ENCODE results near the gene PCIF1.

PCIF1 gene

GRCh38 chr20:45919542-45920399, 14.7 kb upstream of the PCIF1 start:
- H3K4me3 ChIP-seq (ENCODE audit: low read length), result no peak overlapping the region
- DNase-seq (ENCODE audit: low read depth), result no peak
- TF ChIP-seq, protein P1, sequence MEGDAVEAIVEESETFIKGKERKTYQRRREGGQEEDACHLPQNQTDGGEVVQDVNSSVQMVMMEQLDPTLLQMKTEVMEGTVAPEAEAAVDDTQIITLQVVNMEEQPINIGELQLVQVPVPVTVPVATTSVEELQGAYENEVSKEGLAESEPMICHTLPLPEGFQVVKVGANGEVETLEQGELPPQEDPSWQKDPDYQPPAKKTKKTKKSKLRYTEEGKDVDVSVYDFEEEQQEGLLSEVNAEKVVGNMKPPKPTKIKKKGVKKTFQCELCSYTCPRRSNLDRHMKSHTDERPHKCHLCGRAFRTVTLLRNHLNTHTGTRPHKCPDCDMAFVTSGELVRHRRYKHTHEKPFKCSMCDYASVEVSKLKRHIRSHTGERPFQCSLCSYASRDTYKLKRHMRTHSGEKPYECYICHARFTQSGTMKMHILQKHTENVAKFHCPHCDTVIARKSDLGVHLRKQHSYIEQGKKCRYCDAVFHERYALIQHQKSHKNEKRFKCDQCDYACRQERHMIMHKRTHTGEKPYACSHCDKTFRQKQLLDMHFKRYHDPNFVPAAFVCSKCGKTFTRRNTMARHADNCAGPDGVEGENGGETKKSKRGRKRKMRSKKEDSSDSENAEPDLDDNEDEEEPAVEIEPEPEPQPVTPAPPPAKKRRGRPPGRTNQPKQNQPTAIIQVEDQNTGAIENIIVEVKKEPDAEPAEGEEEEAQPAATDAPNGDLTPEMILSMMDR (conservative IDR thresholded peaks at IDR 0.05; ENCODE audit: low read depth, low read length), result no peak

DNA sequence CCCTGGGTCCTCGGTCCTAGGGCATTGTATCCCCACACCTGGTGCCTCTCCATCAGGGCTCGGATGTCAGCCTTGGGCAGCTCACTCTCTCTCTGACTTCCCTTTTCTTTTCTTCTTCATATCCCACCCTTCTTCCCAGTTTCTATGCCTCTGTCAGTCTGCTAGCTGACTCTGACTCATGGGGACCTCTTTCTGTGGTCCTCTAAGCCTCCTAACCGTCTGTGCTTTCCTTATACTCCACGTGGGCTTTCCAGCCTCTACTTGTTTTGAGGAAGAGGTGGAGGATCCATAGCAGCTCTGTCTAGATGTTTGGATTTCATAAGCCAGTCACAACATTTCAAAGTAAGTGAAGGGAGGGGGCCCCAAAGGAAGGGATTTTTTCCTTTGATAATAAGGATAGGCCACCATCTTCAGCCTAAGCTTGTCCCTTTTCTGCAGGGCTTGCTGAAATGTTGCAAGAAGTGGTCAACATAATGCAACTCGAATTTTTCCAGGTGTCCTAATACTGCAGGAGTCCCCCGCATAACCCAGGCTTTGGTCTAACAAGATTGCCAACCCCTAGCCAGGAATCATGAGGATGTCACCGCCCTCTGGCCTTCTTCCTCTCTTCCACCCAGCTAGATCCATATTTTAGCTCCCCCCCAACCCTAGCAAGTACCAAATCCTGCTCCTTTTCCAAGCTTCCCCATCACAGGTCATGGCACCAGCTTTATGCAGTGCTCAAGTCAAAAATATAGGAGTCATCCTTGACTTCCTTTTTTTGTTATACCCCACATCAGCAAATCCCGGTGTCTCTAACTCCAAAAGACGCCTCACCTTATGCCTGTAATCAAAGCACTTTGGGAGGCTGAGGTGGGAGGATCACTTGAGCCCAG, 13.8 kb upstream of the PCIF1 start:
- H3K4me3 ChIP-seq (ENCODE audit: low read length), result no peak overlapping the region
- no peak for DNase-seq (ENCODE audit: low read depth)
- TF ChIP-seq, protein P1 (conservative IDR thresholded peaks at IDR 0.05; ENCODE audit: low read depth, low read length), result no peak

GRCh38 chr20:45921337-45922189, 12.9 kb upstream of the PCIF1 start:
- TF ChIP-seq, protein P1 (conservative IDR thresholded peaks at IDR 0.05; ENCODE audit: low read depth, low read length), result no peak
- H3K4me3 ChIP-seq (ENCODE audit: low read length), result no peak overlapping the region
- DNase-seq (ENCODE audit: low read depth), result no peak

GRCh38 chr20:45924391-45925261, 9.9 kb upstream of the PCIF1 start:
- no peak for DNase-seq (ENCODE audit: low read depth)
- TF ChIP-seq, protein P1 (conservative IDR thresholded peaks at IDR 0.05; ENCODE audit: low read depth, low read length), result no peak
- H3K4me3 ChIP-seq (ENCODE audit: low read length), result no peak overlapping the region

GRCh38 chr20:45925821-45926506, 8.5 kb upstream of the PCIF1 start:
- DNase-seq (ENCODE audit: low read depth), result no peak
- TF ChIP-seq, protein P1 (conservative IDR thresholded peaks at IDR 0.05; ENCODE audit: low read depth, low read length), result no peak
- H3K4me3 ChIP-seq (ENCODE audit: low read length), result no peak overlapping the region

Measured in retinal pigment epithelial cell (primary cell).